Brain microvascular endothelial cell (primary cell): ENCODE data around the gene IGF1R.

Source experiments
- DNase-seq: peaks from one replicate; pipeline ENCODE4 v3.0.0-alpha.2; 2020
- H3K27ac ChIP-seq: fragments of 250-450 bp; sonication (Bioruptor Pico); 2 replicates; pipeline ENCODE4 v1.5.1; 2020; ENCODE audit warnings: mild to moderate bottlenecking, moderate library complexity
- H3K27me3 ChIP-seq: fragments of 250-450 bp; sonication (Bioruptor Pico); replicated peaks from 2 replicates; pipeline ENCODE4 v1.5.1; 2020; ENCODE audit warnings: mild to moderate bottlenecking
- H3K36me3 ChIP-seq: fragments of 250-450 bp; sonication (Bioruptor Pico); replicated peaks from 2 replicates; pipeline ENCODE4 v1.5.1; 2020; ENCODE audit warnings: mild to moderate bottlenecking
- H3K4me3 ChIP-seq: 2 replicates; pipeline ENCODE4 v1.5.1; 2011; ENCODE audit warnings: low read depth, mild to moderate bottlenecking, control low read depth, low read length, moderate library complexity
- CTCF ChIP-seq: IDR thresholded peaks from 2 replicates; pipeline ENCODE4 v1.5.1; 2011; ENCODE audit warnings: low read depth, mild to moderate bottlenecking, moderate library complexity, low read length, control low read depth, inconsistent platforms; ENCODE audit errors: missing control alignments
- in situ Hi-C: cut with HindIII; loops from 2 replicates; pipeline ENCODE4 v1.10.0; 2017; ENCODE audit warnings: low sequenced_read_pairs, low pct_ligation_motif_present

Gene IGF1R

GRCh38 chr15:98926236-98926635 is 277.9 kb downstream of the IGF1R start:
- Histone ChIP-seq H3K4me3 (no peak overlapping the region), H3K36me3 (peaks cover 72% of the 10 kb centered on the region), H3K27ac (no peak overlapping the region), H3K27me3 (no peaks in the 10 kb centered on the region)
- in situ Hi-C loops, result no loop called here
- no peak for DNase-seq
- TF ChIP-seq CTCF, result no peak

GRCh38 chr15:98927022-98927421 is 278.7 kb downstream of the IGF1R start:
- H3K27me3 ChIP-seq, result no peaks in the 10 kb centered on the region
- no peak for TF ChIP-seq CTCF
- in situ Hi-C loops, result no loop called here
- no peak overlapping the region for H3K27ac ChIP-seq
- no peak overlapping the region for H3K4me3 ChIP-seq
- no peak for DNase-seq
- H3K36me3 ChIP-seq, result peaks cover 65% of the 10 kb centered on the region

GRCh38 chr15:98927996-98928395 is 279.7 kb downstream of the IGF1R start:
- peaks cover 57% of the 10 kb centered on the region for H3K36me3 ChIP-seq
- no peaks in the 10 kb centered on the region for H3K27me3 ChIP-seq
- DNase-seq, result no peak
- in situ Hi-C loops, result no loop called here
- TF ChIP-seq CTCF, result no peak
- H3K27ac ChIP-seq, result no peak overlapping the region
- no peak overlapping the region for H3K4me3 ChIP-seq

GRCh38 chr15:98930576-98930975 is 282.2 kb downstream of the IGF1R start:
- in situ Hi-C loops, result no loop called here
- DNase-seq, result no peak
- H3K36me3 ChIP-seq, result peaks cover 41% of the 10 kb centered on the region
- H3K27me3 ChIP-seq, result no peaks in the 10 kb centered on the region
- no peak overlapping the region for H3K27ac ChIP-seq
- no peak overlapping the region for H3K4me3 ChIP-seq
- TF ChIP-seq CTCF, result no peak

- TF ChIP-seq CTCF, result no peak
- no peak for DNase-seq
- Histone ChIP-seq H3K27me3 (no peaks in the 10 kb centered on the region), H3K27ac (no peak overlapping the region), H3K4me3 (no peak overlapping the region), H3K36me3 (peaks cover 39% of the 10 kb centered on the region)
- in situ Hi-C loops, result no loop called here
Measured at GRCh38 chr15:98931004-98931403, 282.7 kb downstream of the IGF1R start.

GRCh38 chr15:98933406-98933805 is 285.1 kb downstream of the IGF1R start:
- no peaks in the 10 kb centered on the region for H3K27me3 ChIP-seq
- H3K27ac ChIP-seq, result no peak overlapping the region
- H3K36me3 ChIP-seq, result peaks cover 34% of the 10 kb centered on the region
- no peak for DNase-seq
- H3K4me3 ChIP-seq, result no peak overlapping the region
- no peak for TF ChIP-seq CTCF
- in situ Hi-C loops, result no loop called here
